HepG2 (cell line): ENCODE results near the gene WDCP. TPM values are rescaled to one million over a fixed set of nuclear protein-coding genes. Genes with fewer than 3 reads are reported as not detected.

ENCODE experiments used
- SP140L ChIP-seq: sonication (generic); formaldehyde crosslinking; IDR thresholded peaks from 2 replicates; pipeline ENCODE4 v1.4.0; 2020; ENCODE audit warnings: missing genetic modification reagents, borderline replicate concordance
- ZNF260 ChIP-seq: sonication (generic); formaldehyde crosslinking; IDR thresholded peaks from 2 replicates; pipeline ENCODE4 v1.4.0; 2020; ENCODE audit warnings: missing genetic modification reagents, low read depth, mild to moderate bottlenecking, borderline replicate concordance
- polyA plus RNA-seq, 8 experiments: library from polyadenylated mRNA; depleted of rRNA in 3 of 8; stranded (reverse) in 7 of 8; unstranded in 1 of 8; fragments of >200 nt; fragmentation: Illumina TruSeq in 4 of 8; extraction: Trizol in 4 of 8; gene quantifications; 2 replicates each; pipeline versions ENCODE4 v1.2.1 to v1.2.3, GENCODE V29; 2011 to 2016; ENCODE audit warnings: low read depth in 4 of 8, missing spikeins in 1 of 8, mixed read lengths in 1 of 8; ENCODE audit not compliant: insufficient read depth in 1 of 8
- total RNA-seq, 5 experiments: library from RNA; depleted of rRNA; stranded (reverse); fragments of >200 nt; fragmentation: Illumina TruSeq; extraction: Trizol; gene quantifications; 2 replicates each; pipeline ENCODE4 v1.2.3, GENCODE V29; 2016; ENCODE audit warnings: low read depth in 1 of 5
- TF ChIP-seq, protein P1 (sequence below): sonication (generic); formaldehyde crosslinking; IDR thresholded peaks from 2 replicates; pipeline ENCODE4 v1.5.1; 2020; ENCODE audit warnings: mild to moderate bottlenecking, missing genetic modification reagents, moderate library complexity
- TF ChIP-seq, protein P2 (sequence below): sonication (generic); formaldehyde crosslinking; conservative IDR thresholded peaks from 2 replicates; pipeline ENCODE4 v1.4.0; 2020; ENCODE audit warnings: missing genetic modification reagents
- TF ChIP-seq, protein P3 (sequence below): sonication (generic); formaldehyde crosslinking; IDR thresholded peaks from 2 replicates; pipeline ENCODE4 v1.9.0; 2022; ENCODE audit warnings: low read depth, missing genetic modification reagents
- TF ChIP-seq, protein P4 (sequence below): sonication (generic); formaldehyde crosslinking; IDR thresholded peaks from 2 replicates; pipeline ENCODE4 v1.8.1; 2023; ENCODE audit warnings: mild to moderate bottlenecking, missing genetic modification reagents
- TF ChIP-seq, protein P5 (sequence below): IDR thresholded peaks from 2 replicates; pipeline ENCODE4 v1.6.1; 2018; ENCODE audit warnings: missing genetic modification reagents, mild to moderate bottlenecking, missing compliant biosample characterization
- TF ChIP-seq, protein P6 (sequence below): sonication (generic); formaldehyde crosslinking; IDR thresholded peaks from 2 replicates; pipeline ENCODE4 v1.5.1; 2020; ENCODE audit warnings: mild to moderate bottlenecking, missing genetic modification reagents, borderline replicate concordance
- TF ChIP-seq, protein P7 (sequence below): sonication (generic); formaldehyde crosslinking; IDR thresholded peaks from 2 replicates; pipeline ENCODE4 v1.4.0; 2020; ENCODE audit warnings: mild to moderate bottlenecking, missing genetic modification reagents

WDCP gene
- total and polyA plus RNA-seq, 2 of the 13 experiments (the other 11 are each of a cell fraction or from before 2014, with no cell fraction given), result 17.4 to 22.6 TPM

DNA sequence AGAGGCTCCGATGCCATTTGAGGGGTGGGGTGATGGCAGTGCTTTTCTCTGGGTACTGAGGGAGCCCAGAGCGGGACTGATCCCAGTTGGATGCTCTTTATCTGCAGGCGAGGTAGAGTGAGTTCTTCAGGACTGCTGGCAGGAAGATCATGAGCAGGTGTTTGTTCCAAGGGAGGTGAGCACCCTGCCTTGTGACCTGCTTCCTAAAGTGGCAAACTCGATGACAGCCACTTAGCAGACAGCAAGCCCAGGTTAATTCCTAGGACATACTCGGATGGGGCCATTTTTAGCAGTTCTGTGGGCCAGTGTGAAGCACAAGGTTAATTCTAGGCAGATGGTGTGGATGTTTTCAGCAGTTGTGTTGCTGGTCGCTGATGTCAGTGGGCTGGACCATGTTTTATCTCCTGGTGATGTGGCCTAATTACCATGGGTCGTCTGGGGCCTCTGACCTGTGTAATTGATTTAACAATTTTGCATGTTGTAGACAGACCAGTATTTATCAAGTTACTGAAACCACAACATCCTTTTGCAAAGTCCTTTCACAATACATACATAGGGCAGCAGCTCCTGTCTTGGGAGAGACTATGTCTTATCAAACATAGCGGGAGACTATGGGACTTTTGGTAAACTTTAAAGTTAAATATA, 7.3 kb upstream of the WDCP start (continued):
- TF ChIP-seq, protein P1, sequence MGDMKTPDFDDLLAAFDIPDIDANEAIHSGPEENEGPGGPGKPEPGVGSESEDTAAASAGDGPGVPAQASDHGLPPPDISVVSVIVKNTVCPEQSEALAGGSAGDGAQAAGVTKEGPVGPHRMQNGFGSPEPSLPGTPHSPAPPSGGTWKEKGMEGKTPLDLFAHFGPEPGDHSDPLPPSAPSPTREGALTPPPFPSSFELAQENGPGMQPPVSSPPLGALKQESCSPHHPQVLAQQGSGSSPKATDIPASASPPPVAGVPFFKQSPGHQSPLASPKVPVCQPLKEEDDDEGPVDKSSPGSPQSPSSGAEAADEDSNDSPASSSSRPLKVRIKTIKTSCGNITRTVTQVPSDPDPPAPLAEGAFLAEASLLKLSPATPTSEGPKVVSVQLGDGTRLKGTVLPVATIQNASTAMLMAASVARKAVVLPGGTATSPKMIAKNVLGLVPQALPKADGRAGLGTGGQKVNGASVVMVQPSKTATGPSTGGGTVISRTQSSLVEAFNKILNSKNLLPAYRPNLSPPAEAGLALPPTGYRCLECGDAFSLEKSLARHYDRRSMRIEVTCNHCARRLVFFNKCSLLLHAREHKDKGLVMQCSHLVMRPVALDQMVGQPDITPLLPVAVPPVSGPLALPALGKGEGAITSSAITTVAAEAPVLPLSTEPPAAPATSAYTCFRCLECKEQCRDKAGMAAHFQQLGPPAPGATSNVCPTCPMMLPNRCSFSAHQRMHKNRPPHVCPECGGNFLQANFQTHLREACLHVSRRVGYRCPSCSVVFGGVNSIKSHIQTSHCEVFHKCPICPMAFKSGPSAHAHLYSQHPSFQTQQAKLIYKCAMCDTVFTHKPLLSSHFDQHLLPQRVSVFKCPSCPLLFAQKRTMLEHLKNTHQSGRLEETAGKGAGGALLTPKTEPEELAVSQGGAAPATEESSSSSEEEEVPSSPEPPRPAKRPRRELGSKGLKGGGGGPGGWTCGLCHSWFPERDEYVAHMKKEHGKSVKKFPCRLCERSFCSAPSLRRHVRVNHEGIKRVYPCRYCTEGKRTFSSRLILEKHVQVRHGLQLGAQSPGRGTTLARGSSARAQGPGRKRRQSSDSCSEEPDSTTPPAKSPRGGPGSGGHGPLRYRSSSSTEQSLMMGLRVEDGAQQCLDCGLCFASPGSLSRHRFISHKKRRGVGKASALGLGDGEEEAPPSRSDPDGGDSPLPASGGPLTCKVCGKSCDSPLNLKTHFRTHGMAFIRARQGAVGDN (CRISPR knock-in tag), result no peak
- TF ChIP-seq ZNF260 (CRISPR knock-in tag), result no peak
- TF ChIP-seq, protein P2, sequence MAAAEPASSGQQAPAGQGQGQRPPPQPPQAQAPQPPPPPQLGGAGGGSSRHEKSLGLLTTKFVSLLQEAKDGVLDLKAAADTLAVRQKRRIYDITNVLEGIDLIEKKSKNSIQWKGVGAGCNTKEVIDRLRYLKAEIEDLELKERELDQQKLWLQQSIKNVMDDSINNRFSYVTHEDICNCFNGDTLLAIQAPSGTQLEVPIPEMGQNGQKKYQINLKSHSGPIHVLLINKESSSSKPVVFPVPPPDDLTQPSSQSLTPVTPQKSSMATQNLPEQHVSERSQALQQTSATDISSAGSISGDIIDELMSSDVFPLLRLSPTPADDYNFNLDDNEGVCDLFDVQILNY (CRISPR knock-in tag), result no peak
- no peak for TF ChIP-seq SP140L
- TF ChIP-seq, protein P3, sequence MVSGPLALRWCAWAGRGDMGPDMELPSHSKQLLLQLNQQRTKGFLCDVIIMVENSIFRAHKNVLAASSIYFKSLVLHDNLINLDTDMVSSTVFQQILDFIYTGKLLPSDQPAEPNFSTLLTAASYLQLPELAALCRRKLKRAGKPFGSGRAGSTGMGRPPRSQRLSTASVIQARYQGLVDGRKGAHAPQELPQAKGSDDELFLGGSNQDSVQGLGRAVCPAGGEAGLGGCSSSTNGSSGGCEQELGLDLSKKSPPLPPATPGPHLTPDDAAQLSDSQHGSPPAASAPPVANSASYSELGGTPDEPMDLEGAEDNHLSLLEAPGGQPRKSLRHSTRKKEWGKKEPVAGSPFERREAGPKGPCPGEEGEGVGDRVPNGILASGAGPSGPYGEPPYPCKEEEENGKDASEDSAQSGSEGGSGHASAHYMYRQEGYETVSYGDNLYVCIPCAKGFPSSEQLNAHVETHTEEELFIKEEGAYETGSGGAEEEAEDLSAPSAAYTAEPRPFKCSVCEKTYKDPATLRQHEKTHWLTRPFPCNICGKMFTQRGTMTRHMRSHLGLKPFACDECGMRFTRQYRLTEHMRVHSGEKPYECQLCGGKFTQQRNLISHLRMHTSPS (CRISPR knock-in tag), result no peak
- TF ChIP-seq, protein P4, sequence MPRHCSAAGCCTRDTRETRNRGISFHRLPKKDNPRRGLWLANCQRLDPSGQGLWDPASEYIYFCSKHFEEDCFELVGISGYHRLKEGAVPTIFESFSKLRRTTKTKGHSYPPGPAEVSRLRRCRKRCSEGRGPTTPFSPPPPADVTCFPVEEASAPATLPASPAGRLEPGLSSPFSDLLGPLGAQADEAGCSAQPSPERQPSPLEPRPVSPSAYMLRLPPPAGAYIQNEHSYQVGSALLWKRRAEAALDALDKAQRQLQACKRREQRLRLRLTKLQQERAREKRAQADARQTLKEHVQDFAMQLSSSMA (CRISPR knock-in tag), result no peak
- TF ChIP-seq, protein P5, sequence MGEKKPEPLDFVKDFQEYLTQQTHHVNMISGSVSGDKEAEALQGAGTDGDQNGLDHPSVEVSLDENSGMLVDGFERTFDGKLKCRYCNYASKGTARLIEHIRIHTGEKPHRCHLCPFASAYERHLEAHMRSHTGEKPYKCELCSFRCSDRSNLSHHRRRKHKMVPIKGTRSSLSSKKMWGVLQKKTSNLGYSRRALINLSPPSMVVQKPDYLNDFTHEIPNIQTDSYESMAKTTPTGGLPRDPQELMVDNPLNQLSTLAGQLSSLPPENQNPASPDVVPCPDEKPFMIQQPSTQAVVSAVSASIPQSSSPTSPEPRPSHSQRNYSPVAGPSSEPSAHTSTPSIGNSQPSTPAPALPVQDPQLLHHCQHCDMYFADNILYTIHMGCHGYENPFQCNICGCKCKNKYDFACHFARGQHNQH (CRISPR knock-in tag), result no peak
- TF ChIP-seq, protein P6, sequence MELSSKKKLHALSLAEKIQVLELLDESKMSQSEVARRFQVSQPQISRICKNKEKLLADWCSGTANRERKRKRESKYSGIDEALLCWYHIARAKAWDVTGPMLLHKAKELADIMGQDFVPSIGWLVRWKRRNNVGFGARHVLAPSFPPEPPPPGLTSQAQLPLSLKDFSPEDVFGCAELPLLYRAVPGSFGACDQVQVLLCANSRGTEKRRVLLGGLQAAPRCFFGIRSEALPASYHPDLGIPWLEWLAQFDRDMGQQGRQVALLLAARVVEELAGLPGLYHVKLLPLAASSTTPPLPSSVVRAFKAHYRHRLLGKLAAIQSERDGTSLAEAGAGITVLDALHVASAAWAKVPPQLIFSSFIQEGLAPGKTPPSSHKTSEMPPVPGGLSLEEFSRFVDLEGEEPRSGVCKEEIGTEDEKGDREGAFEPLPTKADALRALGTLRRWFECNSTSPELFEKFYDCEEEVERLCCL, result no peak
- TF ChIP-seq, protein P7, sequence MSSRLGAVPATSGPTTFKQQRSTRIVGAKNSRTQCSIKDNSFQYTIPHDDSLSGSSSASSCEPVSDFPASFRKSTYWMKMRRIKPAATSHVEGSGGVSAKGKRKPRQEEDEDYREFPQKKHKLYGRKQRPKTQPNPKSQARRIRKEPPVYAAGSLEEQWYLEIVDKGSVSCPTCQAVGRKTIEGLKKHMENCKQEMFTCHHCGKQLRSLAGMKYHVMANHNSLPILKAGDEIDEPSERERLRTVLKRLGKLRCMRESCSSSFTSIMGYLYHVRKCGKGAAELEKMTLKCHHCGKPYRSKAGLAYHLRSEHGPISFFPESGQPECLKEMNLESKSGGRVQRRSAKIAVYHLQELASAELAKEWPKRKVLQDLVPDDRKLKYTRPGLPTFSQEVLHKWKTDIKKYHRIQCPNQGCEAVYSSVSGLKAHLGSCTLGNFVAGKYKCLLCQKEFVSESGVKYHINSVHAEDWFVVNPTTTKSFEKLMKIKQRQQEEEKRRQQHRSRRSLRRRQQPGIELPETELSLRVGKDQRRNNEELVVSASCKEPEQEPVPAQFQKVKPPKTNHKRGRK (CRISPR knock-in tag), result no peak
- TF ChIP-seq, all 625 proteins: peak for 0
